Measurements from ENCODE around the gene BCAS4. TPM values are rescaled to one million over a fixed set of nuclear protein-coding genes. Genes with fewer than 3 reads are reported as not detected.

Gene BCAS4
- total RNA-seq, 4 donors from 2014 or later: 6.6 to 15.7 (median 13.1) TPM

DNA sequence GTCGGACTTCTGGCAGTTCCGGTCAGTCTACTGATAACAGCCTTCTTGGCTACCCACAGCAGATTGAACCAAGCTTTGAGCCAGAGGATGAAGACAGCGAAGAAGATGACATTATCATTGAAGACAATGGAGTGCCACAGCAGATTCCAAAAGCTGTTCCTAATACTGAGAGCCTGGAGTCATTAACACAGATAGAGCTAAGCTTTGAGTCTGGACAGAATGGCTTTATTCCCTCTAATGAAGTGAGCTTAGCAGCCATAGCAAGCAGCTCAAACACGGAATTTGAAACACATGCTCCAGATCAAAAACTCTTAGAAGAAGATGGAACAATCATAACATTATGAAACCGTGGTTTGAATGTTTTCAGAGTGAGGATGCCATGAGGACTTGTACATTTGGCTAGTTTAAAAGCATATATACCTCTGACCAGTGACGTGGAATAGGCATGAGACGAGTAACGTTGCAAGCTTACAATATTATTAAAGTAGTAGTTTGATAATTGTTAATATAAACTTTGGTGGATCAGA is 44.7 kb upstream of the BCAS4 start:
- no peaks in the 10 kb centered on the region for H3K27me3 ChIP-seq
- no peak overlapping the region for H3K27ac ChIP-seq
- H3K36me3 ChIP-seq: no peaks in the 10 kb centered on the region
- intact Hi-C loops (cut with DNase I): no loop called here
- H3K4me3 ChIP-seq (replicated peaks in 1 of 3): no peak overlapping the region
- no peaks in the 10 kb centered on the region for H3K9me3 ChIP-seq
- TF ChIP-seq POLR2A (IDR thresholded peaks at IDR 0.05): no peak
- TF ChIP-seq, protein P1, sequence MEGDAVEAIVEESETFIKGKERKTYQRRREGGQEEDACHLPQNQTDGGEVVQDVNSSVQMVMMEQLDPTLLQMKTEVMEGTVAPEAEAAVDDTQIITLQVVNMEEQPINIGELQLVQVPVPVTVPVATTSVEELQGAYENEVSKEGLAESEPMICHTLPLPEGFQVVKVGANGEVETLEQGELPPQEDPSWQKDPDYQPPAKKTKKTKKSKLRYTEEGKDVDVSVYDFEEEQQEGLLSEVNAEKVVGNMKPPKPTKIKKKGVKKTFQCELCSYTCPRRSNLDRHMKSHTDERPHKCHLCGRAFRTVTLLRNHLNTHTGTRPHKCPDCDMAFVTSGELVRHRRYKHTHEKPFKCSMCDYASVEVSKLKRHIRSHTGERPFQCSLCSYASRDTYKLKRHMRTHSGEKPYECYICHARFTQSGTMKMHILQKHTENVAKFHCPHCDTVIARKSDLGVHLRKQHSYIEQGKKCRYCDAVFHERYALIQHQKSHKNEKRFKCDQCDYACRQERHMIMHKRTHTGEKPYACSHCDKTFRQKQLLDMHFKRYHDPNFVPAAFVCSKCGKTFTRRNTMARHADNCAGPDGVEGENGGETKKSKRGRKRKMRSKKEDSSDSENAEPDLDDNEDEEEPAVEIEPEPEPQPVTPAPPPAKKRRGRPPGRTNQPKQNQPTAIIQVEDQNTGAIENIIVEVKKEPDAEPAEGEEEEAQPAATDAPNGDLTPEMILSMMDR (IDR thresholded peaks at IDR 0.05): no peak
- whole genome bisulfite sequencing, 2 donors: 82 to 90% methylated on average over 8 of the region's 8 CpGs
- H3K4me1 ChIP-seq: peaks cover 8 to 10% of the 10 kb centered on the region in 2 donors
- DNase-seq: no peak

DNA sequence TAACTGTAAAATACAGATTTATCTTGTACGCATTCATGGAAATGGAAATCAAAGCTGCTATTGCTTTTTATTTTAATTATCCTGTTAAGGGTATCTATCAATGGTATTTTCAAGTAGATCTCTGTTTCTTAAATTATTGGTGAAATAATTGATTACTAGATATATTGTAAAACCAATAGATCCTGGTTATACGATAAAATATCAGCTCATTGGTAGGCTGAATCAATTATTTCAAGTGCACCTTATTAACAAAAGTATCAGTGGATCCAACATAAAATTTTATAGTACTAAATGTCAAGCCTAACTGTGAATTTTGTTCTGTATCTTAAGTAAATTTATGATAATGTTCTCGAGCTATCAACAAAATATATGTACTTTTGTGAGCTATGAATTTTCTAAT is 41.7 kb upstream of the BCAS4 start:
- H3K4me3 ChIP-seq (replicated peaks in 1 of 3): no peak overlapping the region
- intact Hi-C loops (cut with DNase I): no loop called here
- no peak for DNase-seq
- 95 to 96% methylated on average over 3 of the region's 3 CpGs for WGBS, 2 donors
- H3K4me1 ChIP-seq: no peaks in the 10 kb centered on the region
- TF ChIP-seq, protein P1 (IDR thresholded peaks at IDR 0.05): no peak
- no peak for TF ChIP-seq POLR2A (IDR thresholded peaks at IDR 0.05)
- no peak overlapping the region for H3K27ac ChIP-seq
- no peaks in the 10 kb centered on the region for H3K9me3 ChIP-seq
- H3K36me3 ChIP-seq: no peaks in the 10 kb centered on the region
- H3K27me3 ChIP-seq: no peaks in the 10 kb centered on the region

DNA sequence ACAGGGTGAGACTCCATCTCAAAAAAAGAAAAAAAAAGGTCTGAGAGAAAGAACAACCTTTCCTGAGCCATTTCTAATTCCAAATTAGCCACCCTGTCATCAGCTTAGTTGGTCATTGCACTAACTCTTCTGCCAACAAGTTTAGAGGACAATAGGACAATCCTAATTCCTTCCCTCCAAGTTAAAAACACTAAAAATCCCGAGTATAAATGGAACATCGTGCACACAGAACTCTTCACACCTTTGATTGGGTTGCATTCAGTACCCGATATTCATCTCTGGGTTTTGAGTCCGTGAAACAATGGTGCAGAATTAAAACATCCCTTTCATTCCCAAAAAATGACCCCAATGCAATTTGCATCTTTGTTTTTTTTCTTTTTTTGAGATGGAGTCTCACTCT is 40.4 kb upstream of the BCAS4 start:
- TF ChIP-seq POLR2A (IDR thresholded peaks at IDR 0.05): no peak
- TF ChIP-seq, protein P1 (IDR thresholded peaks at IDR 0.05): no peak
- intact Hi-C loops (cut with DNase I): no loop called here
- H3K36me3 ChIP-seq: no peaks in the 10 kb centered on the region
- no peak overlapping the region for H3K27ac ChIP-seq
- DNase-seq: no peak
- no peaks in the 10 kb centered on the region for H3K27me3 ChIP-seq
- no peak overlapping the region for H3K4me3 ChIP-seq (replicated peaks in 1 of 3)
- H3K4me1 ChIP-seq: no peaks in the 10 kb centered on the region
- no peaks in the 10 kb centered on the region for H3K9me3 ChIP-seq
- WGBS, 2 donors: 92 to 93% methylated on average over 4 of the region's 4 CpGs

DNA sequence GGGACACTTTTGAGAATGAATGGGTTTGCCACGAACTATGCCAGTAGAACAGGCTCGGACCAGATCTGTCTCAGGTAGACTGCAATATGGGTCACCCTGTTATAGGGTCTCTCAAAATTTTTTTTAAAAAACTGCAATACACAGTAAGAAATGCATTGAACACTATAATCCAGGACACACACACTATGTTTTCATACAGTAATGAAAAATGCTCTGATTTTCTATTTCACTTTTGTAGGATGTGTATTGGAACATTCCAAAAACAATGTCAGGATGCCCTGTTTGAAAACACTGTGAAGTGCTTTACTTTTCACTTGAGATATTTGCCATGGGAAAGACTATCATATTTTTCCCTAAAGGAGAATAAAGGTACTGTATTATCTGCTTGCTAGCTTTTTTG is 38.4 kb upstream of the BCAS4 start:
- Histone ChIP-seq H3K4me1 (peaks cover 4 to 8% of the 10 kb centered on the region in 2 donors), H3K36me3 (no peaks in the 10 kb centered on the region), H3K27me3 (no peaks in the 10 kb centered on the region), H3K27ac (no peak overlapping the region), H3K9me3 (no peaks in the 10 kb centered on the region), H3K4me3 (replicated peaks in 1 of 3) (no peak overlapping the region)
- TF ChIP-seq POLR2A (IDR thresholded peaks at IDR 0.05): no peak
- TF ChIP-seq, protein P1 (IDR thresholded peaks at IDR 0.05): no peak
- intact Hi-C loops (cut with DNase I): no loop called here
- no peak for DNase-seq
- 83 to 87% methylated on average over 2 of the region's 2 CpGs for WGBS, 2 donors

DNA sequence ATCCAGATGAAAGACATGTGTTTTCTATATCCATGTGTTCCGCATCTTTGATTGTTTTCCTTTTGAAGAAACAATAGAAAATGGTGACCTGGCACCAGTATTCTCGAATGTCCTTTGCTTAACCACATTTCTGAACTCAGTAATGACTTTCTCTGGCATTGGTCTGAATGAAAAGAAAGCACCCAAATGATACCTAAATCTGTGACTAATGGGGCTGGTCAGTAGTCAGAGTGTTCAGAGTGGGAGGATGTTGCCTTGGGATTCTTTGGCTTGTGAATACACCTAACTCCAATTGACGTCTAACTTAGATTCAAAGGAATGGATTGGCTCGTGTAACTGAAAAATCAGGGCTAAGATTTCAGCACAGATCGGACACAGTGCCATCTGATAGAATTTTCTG is 36.4 kb upstream of the BCAS4 start:
- no peak overlapping the region for H3K27ac ChIP-seq
- no peak for TF ChIP-seq POLR2A (IDR thresholded peaks at IDR 0.05)
- TF ChIP-seq, protein P1 (IDR thresholded peaks at IDR 0.05): no peak
- intact Hi-C loops (cut with DNase I): no loop called here
- no peaks in the 10 kb centered on the region for H3K36me3 ChIP-seq
- WGBS, 2 donors: 87 to 88% methylated on average over 5 of the region's 5 CpGs
- no peaks in the 10 kb centered on the region for H3K27me3 ChIP-seq
- DNase-seq: no peak
- H3K4me1 ChIP-seq: peaks cover 18 to 28% of the 10 kb centered on the region in 2 donors
- H3K4me3 ChIP-seq (replicated peaks in 1 of 3): no peak overlapping the region
- H3K9me3 ChIP-seq: no peaks in the 10 kb centered on the region

All from thyroid gland (tissue), 4 donors.